Suprapubic skin (tissue), 3 donors: ENCODE measurements around the gene FPR1.

Source experiments
- POLR2AphosphoS5 ChIP-seq, 3 donors: sonication (generic); formaldehyde crosslinking; IDR thresholded peaks; one replicate each; pipeline ENCODE4 v1.6.1; 2017; ENCODE audit warnings: antibody characterized with exemption in 3 of 3
- TF ChIP-seq, protein P1 (sequence below), 2 donors: fragments of 200-600 bp in 1 of 2; fragments of 450-650 bp in 1 of 2; sonication (generic) in 1 of 2; IDR thresholded peaks; one replicate each; pipeline ENCODE4 v1.5.1; 2016 to 2019; ENCODE audit warnings: antibody characterized with exemption in 2 of 2, mild to moderate bottlenecking in 1 of 2, moderate library complexity in 1 of 2

DNA sequence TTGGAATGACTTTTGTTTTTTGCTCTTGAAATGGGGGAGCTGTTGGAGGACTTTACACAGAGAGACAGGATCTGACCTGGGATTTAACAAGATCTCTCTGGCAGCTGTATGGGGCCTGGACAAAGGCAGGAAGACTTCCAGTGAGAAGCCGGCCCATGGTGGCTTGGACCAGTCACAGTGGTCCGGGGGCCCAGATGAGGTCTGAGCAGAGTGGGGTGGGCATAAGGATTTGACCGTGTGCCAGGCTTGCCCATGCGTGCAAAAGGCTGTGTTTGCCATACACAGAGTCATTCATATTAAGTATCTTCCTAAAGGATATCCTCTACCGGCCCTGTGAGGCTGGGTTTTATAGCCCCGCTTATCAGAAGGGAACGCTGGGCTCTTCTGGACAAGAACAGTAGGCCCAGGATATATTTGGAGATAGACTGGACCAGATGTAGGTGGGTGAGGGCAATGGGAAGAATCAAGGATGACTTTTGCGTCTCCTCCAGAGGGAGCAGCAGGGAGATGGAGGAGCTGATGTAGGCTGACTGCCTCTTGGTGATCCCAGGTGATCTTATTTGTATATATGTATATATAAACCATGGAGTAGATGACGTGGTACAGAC, 54.4 kb downstream of the FPR1 start:
- TF ChIP-seq, protein P1, sequence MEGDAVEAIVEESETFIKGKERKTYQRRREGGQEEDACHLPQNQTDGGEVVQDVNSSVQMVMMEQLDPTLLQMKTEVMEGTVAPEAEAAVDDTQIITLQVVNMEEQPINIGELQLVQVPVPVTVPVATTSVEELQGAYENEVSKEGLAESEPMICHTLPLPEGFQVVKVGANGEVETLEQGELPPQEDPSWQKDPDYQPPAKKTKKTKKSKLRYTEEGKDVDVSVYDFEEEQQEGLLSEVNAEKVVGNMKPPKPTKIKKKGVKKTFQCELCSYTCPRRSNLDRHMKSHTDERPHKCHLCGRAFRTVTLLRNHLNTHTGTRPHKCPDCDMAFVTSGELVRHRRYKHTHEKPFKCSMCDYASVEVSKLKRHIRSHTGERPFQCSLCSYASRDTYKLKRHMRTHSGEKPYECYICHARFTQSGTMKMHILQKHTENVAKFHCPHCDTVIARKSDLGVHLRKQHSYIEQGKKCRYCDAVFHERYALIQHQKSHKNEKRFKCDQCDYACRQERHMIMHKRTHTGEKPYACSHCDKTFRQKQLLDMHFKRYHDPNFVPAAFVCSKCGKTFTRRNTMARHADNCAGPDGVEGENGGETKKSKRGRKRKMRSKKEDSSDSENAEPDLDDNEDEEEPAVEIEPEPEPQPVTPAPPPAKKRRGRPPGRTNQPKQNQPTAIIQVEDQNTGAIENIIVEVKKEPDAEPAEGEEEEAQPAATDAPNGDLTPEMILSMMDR (IDR thresholded peaks at IDR 0.05): no peak
- TF ChIP-seq POLR2AphosphoS5 (IDR thresholded peaks at IDR 0.05): no peak
